NCI-H2196 (cell line): ENCODE results near the gene NMS.
"Not testable (repeated sequence)": the region's sequence is repeated elsewhere in the genome, so short reads cannot be mapped to it uniquely, and the experiment has no call there.

ENCODE experiments used
- DNase-seq: peaks from one replicate; lab custom pipeline; 2025; ENCODE audit not compliant: unreplicated experiment; lab: John Stamatoyannopoulos, UW

NMS gene, protein sequence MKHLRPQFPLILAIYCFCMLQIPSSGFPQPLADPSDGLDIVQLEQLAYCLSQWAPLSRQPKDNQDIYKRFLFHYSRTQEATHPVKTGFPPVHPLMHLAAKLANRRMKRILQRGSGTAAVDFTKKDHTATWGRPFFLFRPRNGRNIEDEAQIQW

DNA sequence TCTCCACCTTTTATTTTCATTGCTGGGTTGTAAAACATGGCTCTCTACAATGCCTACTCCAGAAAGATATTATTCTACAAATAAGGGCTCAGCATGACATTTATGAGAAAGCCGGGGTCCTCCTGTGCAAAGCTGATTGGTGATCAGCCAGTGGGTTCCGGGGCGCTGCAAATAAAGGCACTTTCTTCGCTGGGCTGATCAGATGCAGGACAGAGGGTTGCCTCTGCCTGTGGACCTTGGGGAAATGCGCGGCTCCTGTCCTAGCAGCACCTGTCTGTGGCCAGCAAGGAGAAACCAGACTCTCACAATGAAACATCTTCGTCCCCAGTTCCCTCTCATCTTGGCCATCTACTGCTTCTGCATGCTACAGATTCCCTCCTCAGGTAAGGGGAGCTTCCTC lies at the start of gene NMS:
TSS of gene NMS (plus strand) at position 301 of the 400 bp plus-strand sequence. CDS start at position 308, 7 bp downstream.
- no peak for DNase-seq

DNA sequence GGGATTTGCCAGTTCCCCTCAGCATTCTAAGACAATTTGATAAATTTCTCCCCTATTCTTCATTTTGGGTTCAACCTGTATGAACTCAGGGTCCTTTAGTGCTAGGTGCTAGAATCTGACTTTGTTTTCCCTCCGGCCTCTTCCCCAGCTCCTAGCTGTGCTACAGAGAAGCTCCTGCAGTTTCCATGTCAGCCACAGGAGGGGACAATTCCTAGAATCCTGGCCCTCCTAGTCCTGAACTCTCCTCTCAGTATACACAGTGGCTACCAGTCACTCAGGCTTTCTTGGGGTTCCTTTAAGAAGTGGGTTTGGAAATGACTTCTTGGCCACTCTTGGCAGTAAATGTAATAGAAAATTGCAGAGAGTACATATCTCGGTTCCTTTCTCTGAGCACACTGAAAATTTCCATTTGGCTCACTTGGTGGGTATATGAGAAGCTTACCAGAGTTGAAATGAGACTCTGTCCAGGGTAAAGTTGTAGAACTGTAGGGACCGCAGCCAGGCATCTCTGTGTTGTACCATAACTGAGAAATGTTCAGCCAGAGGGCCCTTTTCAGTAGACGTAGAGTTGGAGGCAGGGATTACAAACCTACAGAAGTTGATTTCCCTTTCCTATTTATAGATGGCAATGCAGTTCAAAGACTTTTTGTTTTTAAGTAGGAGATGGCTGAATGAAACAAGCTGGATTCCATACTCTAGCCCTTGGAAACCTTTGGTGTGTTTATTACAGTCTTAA lies 47.8 kb upstream of the NMS start:
- no peak for DNase-seq

DNA sequence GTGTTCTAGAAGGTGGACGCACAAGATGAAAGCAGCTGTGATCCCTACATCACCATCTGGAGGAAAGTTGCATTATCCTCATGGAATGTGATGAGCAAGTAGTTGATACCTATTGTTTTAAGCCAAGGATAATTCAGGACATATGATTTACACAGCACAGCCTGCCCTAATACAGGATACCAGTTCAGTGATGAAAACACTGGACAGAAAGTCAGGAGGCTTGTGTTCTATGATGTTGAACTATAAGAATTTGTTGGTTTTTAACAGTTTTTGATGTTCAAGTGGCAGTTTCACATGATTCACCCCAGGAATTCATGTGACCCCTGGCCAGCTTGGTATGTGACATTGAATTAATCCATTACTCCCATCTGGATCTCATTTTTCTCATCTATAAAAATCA lies 46.7 kb upstream of the NMS start:
- DNase-seq = no peak

DNA sequence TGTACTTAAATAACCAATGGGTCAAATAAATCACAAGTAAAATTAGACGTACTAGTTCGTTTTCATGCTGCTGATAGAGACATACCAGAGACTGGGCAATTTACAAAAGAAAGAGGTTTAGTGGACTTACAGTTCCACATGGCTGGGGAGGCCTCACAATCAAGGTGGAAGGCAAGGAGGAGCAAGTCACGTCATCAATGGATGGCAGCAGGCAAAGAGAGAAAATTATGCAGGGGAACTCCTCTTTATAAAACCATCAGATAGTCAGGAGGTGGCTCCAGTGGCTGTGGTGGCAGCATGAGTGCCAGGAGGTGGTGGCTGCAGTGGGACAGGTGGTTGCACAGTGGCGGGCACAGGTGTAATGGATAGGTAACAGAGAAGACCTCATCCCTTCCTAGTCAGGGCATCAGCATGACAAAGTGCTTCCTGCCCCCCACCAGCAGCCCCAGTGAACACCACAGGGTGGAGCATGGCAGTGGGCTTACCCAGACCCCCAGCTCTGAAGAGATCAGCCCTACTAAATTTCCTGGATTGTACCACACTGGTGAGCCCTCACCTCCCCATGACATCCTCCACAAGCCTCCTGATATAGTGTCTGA lies 45.9 kb upstream of the NMS start:
- DNase-seq = no peak

DNA sequence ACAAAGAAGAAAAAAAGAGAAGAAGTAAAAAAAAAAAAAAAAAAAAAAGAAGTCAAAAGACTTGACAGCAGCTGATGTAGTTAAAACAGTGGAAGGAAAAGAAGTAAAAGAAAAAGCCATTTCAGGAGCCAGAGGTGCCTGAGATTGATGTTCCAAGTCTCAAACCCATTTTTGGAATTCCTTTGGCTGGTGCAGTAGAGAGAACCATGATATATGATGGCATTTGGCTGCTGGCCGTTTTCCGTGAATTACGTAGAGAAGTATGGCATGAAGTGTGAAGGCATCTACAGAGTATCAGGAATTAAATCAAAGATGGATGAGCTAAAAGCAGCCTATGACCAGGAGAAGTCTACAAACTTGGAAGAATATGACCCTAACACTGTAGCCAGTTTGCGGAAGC lies 45.2 kb upstream of the NMS start:
- no peak for DNase-seq

DNA sequence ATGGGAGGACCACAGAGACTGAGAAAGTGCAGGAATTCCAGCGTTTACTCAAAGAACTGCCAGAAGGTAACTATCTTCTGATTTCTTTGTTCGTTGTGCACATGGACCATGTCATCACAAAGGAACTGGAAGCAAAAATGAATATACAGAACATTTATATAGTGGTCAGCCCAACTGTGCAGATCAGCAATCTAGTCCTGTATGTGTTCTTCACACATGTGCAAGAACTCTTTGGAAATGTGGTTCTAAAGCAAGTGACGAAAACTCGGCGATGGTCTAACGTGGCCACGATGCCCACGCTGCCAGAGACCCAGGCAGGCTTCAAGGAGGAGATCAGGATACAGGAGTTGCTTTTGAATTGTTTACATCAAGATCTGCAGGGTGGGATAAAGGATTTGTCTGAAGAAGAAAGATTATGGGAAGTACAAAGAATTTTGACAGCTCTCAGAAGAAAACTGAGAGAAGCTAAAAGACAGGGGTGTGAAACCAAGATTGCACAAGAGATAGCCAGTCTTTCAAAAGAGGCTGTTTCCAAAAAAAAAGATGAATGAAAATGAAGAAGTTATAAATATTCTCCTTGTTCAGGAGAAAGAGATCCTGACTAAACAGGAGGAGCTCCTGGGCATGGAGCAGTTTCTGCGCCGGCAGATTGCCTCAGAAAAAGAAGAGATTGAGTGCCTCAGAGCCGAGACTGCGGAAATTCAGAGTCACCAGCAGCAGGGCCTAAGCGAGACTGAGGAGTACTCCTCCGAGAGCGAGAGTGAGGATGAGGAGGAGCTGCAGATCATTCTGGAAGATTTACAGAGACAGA lies 44.5 kb upstream of the NMS start:
- no peak for DNase-seq

DNA sequence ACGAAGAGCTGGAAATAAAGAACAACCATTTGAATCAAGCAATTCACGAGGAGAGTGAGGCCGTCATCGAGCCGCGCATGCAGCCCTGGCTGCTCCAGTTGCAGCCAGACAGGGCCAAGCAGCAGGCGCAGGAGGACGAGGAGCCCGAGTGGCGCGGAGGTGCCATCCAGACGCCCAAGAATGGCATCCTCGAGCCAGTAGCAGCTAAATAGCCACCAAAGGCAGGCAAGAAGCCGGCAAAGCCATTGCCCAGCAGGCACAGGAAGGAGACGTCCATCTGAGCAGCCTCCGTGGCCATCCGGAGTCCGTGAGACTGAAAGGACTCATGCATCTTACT lies 43.9 kb upstream of the NMS start:
- DNase-seq = no peak

DNA sequence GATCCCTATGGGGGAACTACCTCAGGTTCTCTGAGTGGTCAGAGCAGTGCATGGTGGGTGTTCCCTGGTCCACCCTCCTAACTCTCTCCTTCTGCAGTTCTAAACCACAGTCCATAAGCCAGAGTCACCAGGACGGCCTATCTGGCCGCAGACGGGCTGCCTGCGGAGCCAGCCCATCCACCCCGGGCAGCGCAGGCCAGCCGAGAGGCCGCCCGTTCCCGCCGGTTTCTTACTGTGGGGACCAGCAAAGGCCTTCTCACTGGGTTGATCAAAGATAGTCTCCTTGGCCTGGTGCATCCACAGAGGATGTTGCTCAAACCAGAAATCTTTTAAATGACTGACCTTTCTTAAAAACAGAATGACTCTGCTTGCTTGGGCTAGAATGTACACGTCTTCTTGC lies 43.2 kb upstream of the NMS start:
- DNase-seq = no peak

DNA sequence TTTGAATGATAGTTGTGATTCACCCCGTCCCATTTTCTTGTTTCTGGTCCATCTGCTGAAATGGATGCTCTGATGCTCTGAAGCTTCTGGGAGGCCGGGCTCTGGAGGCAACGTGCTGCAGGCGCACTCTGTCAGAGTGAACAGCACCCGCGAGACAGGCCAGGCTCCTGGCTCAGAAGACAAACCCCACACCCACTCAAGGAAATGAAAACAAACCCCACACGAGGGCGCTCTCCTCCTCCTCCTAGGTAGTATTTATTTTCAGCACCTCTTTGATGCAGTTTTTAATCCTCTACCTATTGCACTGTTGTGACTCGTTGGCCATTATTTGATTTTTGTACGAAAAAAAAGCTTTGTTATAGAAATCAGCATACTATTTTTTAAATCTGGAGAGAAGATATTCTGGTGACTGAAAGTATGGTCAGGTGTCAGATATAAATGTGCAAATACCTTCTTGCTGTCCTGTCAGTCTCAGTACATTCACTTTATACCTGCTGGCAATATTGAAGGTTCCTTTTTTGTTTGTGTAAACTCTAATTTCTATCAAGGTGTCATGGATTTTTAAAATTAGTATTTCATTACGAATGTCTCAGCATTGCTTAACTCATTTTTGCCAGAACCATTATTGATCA lies 42.5 kb upstream of the NMS start:
- DNase-seq = peak; percentile 2

DNA sequence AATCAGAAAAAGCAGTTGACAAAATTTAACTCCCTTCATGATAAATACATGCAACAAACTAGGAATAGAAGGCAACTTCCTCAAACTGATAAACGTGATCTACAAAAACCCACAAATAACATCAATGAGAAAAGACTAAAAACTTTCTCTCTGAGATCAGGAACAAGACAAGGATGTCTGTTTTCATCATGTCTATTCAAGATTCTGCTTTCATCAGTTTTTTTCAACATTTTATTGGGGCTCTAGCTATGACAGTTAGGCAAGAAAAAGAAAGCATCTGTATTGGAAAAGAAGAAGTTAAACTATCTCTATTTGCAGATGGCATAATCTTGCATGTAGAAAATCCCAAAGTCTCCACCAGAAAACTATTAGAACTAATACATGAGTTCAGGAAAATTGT lies 40.6 kb upstream of the NMS start:
- DNase-seq = no peak

DNA sequence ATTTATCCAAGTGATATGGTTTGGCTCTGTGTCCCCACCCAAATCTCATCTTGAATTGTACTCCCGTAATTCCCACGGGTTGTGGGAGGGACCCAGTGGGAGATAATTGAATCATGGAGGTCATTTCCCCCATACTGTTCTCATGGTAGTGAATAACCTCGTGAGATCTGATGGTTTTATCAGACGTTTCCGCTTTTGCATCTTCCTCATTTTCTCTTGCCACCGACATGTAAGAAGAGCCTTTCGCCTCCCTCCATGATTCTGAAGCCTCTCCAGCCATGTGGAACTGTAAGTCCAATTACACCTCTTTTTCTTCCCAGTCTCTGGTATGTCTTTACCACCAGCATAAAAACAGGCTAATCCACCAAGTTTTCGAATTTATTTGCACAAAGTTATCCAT lies 32.5 kb upstream of the NMS start:
- DNase-seq = no peak

DNA sequence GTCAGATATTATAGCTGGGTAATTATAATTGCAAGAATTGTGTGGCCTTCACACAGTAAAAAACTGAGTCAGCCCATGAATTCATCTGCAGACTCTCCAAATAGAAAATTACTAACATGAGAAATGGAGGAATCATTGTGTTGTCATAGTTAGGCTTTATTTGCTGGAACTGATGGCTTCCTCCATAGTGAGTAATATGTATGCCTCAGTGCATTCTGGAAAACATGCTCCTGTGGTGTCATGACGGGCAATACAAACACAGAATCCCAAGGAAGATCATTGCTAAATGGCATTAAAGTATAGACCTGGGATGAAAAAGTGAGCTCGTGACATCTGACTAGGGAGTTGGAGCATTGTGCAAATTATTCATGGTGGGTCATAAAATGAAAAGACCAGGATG lies 23.6 kb upstream of the NMS start:
- no peak for DNase-seq

DNA sequence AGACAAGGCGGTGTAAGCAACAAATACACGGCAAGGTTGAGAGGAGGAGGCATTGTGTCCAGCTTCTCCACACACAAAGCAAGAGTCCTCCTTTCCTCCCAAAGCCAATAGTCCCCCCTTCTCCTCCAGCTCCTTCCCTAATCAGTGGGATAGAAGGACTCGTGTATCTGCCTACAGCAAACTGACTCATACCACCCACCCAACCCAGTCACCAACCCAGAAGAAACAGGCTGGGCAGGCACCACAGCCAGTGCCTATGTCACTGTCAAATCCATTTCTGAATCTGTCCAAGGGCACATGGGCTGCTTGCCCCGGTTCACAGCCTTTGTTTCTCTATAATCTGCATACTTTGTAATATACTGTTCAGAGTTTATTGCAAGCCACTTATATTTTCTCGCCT lies 19.2 kb upstream of the NMS start:
- DNase-seq = no peak

DNA sequence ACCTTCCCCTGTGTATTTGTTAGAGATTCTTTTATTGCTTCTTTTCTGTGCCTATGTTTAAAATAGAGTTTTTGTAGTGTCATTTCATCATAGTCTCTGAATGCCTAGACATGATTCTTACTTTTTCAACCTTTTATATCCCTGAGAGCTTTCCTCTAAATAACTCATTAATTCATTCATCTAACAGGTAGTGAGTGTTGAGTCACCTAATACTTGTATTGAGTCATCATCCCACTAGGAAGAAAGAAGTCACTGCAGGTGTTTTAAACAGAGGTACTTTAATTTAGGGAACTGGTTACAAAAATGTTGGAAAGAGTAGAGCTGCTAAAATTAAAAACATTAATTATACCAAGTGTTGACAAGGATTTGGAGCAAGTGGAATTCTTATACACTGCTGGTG lies 18.5 kb upstream of the NMS start:
- no peak for DNase-seq

DNA sequence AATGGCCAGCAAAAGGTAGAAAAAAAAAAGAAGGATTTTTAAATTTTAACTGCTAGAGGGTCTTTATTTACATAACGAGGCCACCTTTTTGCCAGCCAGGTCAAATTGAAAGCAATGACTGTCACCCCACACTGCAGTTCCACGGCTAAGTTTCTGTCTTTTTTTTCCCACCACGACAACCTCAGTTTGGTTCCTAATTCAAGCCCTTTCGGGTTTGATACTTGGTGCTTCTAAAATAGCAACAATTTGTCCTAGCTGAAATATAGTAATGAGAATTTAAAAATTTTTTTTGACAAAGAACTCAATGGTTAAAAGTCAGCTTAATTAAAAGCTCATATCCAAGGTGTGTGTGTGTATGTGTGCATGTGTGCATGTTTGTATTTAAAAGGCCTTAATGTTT lies 16.4 kb upstream of the NMS start:
- DNase-seq = no peak

DNA sequence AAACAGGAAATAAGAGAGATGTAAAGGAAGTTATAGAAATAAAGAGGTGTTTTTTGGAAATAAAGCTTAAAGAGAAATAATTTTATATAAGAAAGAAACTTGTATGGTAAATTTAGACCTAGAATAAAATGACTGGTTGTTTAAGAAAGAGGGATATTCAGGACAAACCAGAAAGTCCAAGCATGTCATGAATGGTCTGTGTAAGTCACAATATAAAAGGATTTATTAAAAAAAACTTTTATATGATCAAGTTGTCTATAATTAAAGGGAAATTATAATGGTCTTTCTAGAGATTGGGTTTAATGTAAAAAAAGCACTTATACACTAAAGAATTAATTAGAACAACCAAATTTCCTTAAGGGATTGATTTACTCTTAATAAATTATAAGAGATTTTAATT lies 13.9 kb upstream of the NMS start:
- DNase-seq = not testable (repeated sequence)

DNA sequence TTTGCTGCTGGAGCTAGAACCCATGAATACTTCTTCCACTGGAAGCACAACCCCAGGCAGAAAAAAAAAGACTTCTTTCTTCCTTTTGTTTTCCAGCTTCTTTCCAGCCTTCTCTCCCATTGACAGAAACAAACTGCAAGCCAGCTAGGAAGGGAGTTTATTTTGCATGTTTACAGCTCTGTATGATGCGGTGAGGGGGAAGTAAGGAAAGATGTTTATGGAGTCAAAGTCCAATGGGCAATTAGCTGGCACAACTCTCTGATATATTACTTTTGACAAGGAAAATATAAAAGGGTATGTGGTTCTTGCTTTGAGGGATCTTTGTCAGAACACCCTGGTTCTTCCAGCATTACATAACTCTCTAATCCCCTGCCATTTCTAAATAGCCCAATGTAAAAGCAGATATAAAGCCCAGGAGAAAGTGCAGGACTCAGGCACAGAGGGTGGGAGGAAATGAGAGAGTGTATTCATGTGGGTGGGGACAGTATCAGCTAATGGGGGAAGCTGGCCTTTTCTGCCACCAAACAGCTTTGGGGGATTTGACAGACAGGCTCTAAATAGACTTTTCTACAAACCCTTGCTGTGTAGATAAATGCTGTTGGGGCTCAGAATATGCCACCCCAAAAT lies 9.3 kb upstream of the NMS start:
- DNase-seq = no peak

DNA sequence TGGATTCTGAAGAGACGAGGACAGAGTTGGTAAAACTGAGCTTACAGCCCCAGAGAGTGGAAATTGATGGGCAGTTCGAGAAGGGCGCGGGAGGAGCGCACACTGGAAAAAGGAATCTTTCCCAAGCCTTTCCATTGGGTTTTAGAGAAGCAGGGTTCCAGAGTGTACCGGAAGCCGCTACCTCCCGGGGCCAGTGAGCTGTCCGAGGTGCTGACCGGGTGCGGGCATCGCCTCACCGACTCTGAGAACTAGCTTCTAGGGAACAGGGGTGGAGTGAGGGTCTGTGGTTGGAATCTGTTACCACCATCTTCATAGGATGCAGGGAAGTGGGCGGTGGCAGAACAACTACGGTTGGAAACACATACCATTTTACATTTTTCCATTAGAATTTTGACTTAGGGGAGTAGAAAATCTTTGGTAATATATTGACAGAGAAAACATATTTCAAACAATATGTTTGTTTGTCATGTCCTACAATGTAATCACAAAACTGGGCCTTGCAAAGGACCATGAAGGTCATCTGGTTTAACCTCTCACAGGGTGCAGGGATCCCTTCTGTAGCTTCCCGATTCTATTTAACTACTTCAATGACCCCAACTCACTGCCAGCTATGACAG lies 724 bp downstream of the NMS start:
- no peak for DNase-seq

DNA sequence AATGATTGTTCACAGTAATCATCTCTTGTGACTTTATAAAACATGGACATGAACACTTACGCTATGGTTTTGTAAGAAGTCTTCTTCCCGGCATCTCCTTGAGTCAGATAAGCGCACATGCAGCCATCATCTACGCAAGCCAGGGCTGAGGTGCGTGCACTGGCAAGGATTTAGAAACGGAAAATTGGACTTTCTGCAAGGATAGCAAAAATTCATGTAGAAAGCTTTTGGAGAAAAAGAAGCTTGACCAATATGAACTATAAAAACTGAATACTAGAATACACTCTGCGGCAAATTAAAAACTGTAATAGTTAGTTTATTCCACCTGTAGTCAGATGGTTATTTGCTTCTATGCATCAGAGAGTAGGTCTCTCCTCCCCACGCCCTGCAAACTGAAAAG lies 6.3 kb downstream of the NMS start:
- DNase-seq = no peak

DNA sequence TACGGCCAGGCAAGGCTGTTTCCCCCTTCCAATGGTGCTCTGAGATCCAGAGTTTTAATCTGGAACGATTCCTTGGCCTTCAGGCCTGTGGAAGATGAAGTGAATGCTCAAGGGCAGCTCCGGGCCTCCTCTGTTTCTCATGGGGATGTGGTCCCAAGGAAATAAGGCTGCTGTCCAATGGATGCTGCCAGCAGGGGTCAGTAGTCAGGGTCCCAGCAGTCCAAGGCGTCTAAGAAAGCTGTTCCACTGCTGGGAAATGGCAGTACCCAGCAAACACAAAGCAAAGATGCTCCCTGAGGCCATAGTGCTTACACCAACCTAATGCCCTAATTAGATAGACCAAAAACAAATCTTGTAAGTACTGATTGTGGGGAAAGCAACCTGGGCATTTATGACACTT lies 12.5 kb downstream of the NMS start:
- no peak for DNase-seq

DNA sequence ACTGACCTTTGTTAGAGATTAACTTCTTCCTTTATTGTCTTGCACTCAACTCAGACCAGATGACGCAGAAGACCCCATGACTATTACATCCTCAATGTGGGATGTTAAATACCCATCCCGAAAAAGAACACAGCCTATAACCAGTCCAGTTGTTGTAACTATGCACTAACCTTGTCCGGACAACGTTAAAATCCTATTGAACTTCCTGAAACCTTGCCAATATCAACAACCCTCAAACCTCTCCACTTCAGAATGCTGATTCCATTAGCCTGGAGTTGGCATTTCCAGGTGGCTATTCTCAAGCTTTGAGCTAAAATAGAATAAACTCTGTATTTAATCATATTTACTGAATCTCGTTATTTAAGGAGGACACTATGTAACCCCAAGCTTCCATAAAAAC lies 13.6 kb downstream of the NMS start:
- no peak for DNase-seq
